ENCODE data around the gene DISC1. TPM values are rescaled to one million over a fixed set of nuclear protein-coding genes. Genes with fewer than 3 reads are reported as not detected.

Gene DISC1
- total and polyA plus RNA-seq, 2 experiments from 2014 or later = 2.1 to 6.5 TPM

- TF ChIP-seq ZNF462 (CRISPR knock-in tag; IDR thresholded peaks at IDR 0.05) = no peak
- no peak for TF ChIP-seq ZNF331 (CRISPR knock-in tag; IDR thresholded peaks at IDR 0.05; ENCODE audit: low read depth)
- TF ChIP-seq EZH2phosphoT487 (IDR thresholded peaks at IDR 0.05; ENCODE audit: unreplicated experiment) = no peak
These were observed 325.6 kb downstream of the DISC1 start (continued) for GRCh38 chr1:231952154-231952553.

GRCh38 chr1:231953660-231954059, 327.1 kb downstream of the DISC1 start:
- H4K20me1 ChIP-seq (replicated peaks; ENCODE audit: insufficient read depth) = no peaks in the 10 kb centered on the region
- no peaks in the 10 kb centered on the region for H3K27me3 ChIP-seq (ENCODE audit: insufficient read depth)
- no peaks in the 10 kb centered on the region for H3K79me2 ChIP-seq (replicated peaks; ENCODE audit: insufficient read depth)
- H3K27ac Mint-ChIP-seq = no peak overlapping the region
- no peaks in the 10 kb centered on the region for H3K36me3 ChIP-seq (ENCODE audit: insufficient read depth)
- no peak for DNase-seq (ENCODE audit: low spot score)
- H3K4me1 ChIP-seq (ENCODE audit: insufficient read depth) = peaks cover 18% of the 10 kb centered on the region
- no peak overlapping the region for H3K4me3 Mint-ChIP-seq
- no peaks in the 10 kb centered on the region for H3F3A ChIP-seq (replicated peaks; ENCODE audit: low read depth)
- no peaks in the 10 kb centered on the region; the same call in 2 of the 3 replicates for H3K36me3 Mint-ChIP-seq (ENCODE audit: low read depth)
- no peaks in the 10 kb centered on the region for H3K27me3 Mint-ChIP-seq (ENCODE audit: insufficient read depth, low read depth, poor library complexity)
- H3K4me2 ChIP-seq = no peak overlapping the region
- peaks cover 15% of the 10 kb centered on the region for H3K4me1 Mint-ChIP-seq
- ATAC-seq = no peak
- H3K9me3 Mint-ChIP-seq = no peaks in the 10 kb centered on the region; the same call in 2 of the 3 replicates
- H3K9me2 ChIP-seq (ENCODE audit: insufficient read depth) = 0 out of 2 replicates have a peak, but pooled peaks cover 16% of the 10 kb centered on the region
- H2AFZ ChIP-seq = no peak overlapping the region
- H3K27ac ChIP-seq (ENCODE audit: low read depth) = no peak overlapping the region
- H3K4me3 ChIP-seq = no peak overlapping the region
- TF ChIP-seq ZNF114 (CRISPR knock-in tag; IDR thresholded peaks at IDR 0.05) = no peak
- TF ChIP-seq JUNB (IDR thresholded peaks at IDR 0.05; ENCODE audit: unreplicated experiment) = no peak
- TF ChIP-seq CTCF (conservative IDR thresholded peaks at IDR 0.05; ENCODE audit: low read depth in 2 of 2) = no peak
- no peak for TF ChIP-seq ZNF462 (CRISPR knock-in tag; IDR thresholded peaks at IDR 0.05)
- TF ChIP-seq CREB1 (CRISPR knock-in tag; IDR thresholded peaks at IDR 0.05; ENCODE audit: low read depth) = no peak
- TF ChIP-seq EZH2 (IDR thresholded peaks at IDR 0.05; ENCODE audit: low read depth, unreplicated experiment) = no peak
